Spinal cord (tissue), 10 donors: ENCODE measurements around the gene RAB29. TPM values are rescaled to one million over a fixed set of nuclear protein-coding genes. Genes with fewer than 3 reads are reported as not detected.
"Not testable (repeated sequence)": the region's sequence is repeated elsewhere in the genome, so short reads cannot be mapped to it uniquely, and the experiment has no call there.

Experiments used
- DNase-seq, 6 donors: peaks; one replicate each; pipeline versions ENCODE4 v3.0.0 to v3.0.0-alpha.2; 2013 to 2015; ENCODE audit warnings: low spot score in 6 of 6, low read depth in 4 of 6
- H3K27ac ChIP-seq: one replicate; pipeline ENCODE4 v1.5.1; 2013; ENCODE audit warnings: low read depth, low read length, control low read depth
- H3K27me3 ChIP-seq: one replicate; pipeline ENCODE4 v1.6.1; 2013; ENCODE audit warnings: low read length; ENCODE audit not compliant: control insufficient read depth, insufficient read depth
- H3K36me3 ChIP-seq: one replicate; pipeline ENCODE4 v1.6.1; 2013; ENCODE audit warnings: low read length; ENCODE audit not compliant: control insufficient read depth, insufficient read depth
- H3K4me1 ChIP-seq: one replicate; pipeline ENCODE4 v1.6.1; 2013; ENCODE audit warnings: low read length; ENCODE audit not compliant: control insufficient read depth, insufficient read depth
- H3K4me3 ChIP-seq: one replicate; pipeline ENCODE4 v1.5.1; 2013; ENCODE audit warnings: low read depth, low read length, control low read depth
- H3K9me3 ChIP-seq: one replicate; pipeline ENCODE4 v1.6.1; 2013; ENCODE audit warnings: low read length; ENCODE audit not compliant: control insufficient read depth, insufficient read depth
- WGBS: methylation state at CpG from one replicate; pipeline ENCODE4 v1.1.5; 2013; ENCODE audit warnings: missing lambda C conversion rate; ENCODE audit not compliant: insufficient coverage; 5-methylcytosine and 5-hydroxymethylcytosine counted together
- polyA plus RNA-seq, 2 donors: library from polyadenylated mRNA; unstranded; fragments of 120-200 nt; gene quantifications; one replicate each; pipeline ENCODE4 v1.2.1, GENCODE V29; 2013; ENCODE audit not compliant: insufficient read length in 2 of 2
- total RNA-seq, 2 donors: library from RNA; depleted of rRNA in 1 of 2; stranded (reverse); fragments of 120-200 nt in 1 of 2; fragments of >200 nt in 1 of 2; gene quantifications; one replicate each; pipeline versions ENCODE4 v1.2.3 to v1.2.4, GENCODE V29; 2013 to 2014
- donor health status: healthy.

RAB29 gene
- total and polyA plus RNA-seq, 4 donors, result 9.3 to 19.8 (median 12.3) TPM

- whole genome bisulfite sequencing, result no CpG with 5 or more reads among the region's 5 CpGs
- H3K9me3 ChIP-seq, result no peaks in the 10 kb centered on the region
- no peaks in the 10 kb centered on the region for H3K27me3 ChIP-seq
- no peaks in the 10 kb centered on the region for H3K4me1 ChIP-seq
- DNase-seq, result no peak
- peaks cover 17% of the 10 kb centered on the region for H3K36me3 ChIP-seq
- no peak overlapping the region for H3K27ac ChIP-seq
- H3K4me3 ChIP-seq, result no peak overlapping the region
Measured at GRCh38 chr1:205739348-205740160, 35.7 kb downstream of the RAB29 start.

GRCh38 chr1:205735218-205735617, 40.1 kb downstream of the RAB29 start:
- no peaks in the 10 kb centered on the region for H3K27me3 ChIP-seq
- WGBS, result no CpG with 5 or more reads among the region's 1 CpG
- no peak overlapping the region for H3K27ac ChIP-seq
- H3K9me3 ChIP-seq, result no peaks in the 10 kb centered on the region
- peaks cover 14% of the 10 kb centered on the region for H3K36me3 ChIP-seq
- DNase-seq, result no peak
- H3K4me1 ChIP-seq, result no peaks in the 10 kb centered on the region
- no peak overlapping the region for H3K4me3 ChIP-seq

GRCh38 chr1:205733438-205734175, 41.7 kb downstream of the RAB29 start:
- no peaks in the 10 kb centered on the region for H3K27me3 ChIP-seq
- H3K9me3 ChIP-seq, result no peaks in the 10 kb centered on the region
- WGBS, result 95% methylated on average over 1 of the region's 2 CpGs
- DNase-seq, result no peak
- peaks cover 13% of the 10 kb centered on the region for H3K36me3 ChIP-seq
- no peak overlapping the region for H3K4me3 ChIP-seq
- no peaks in the 10 kb centered on the region for H3K4me1 ChIP-seq
- H3K27ac ChIP-seq, result no peak overlapping the region

GRCh38 chr1:205729945-205730610, 45.2 kb downstream of the RAB29 start:
- DNase-seq, result no peak
- Histone ChIP-seq H3K27ac (no peak overlapping the region), H3K4me3 (no peak overlapping the region), H3K27me3 (no peaks in the 10 kb centered on the region), H3K36me3 (peaks cover 18% of the 10 kb centered on the region), H3K4me1 (no peaks in the 10 kb centered on the region), H3K9me3 (no peaks in the 10 kb centered on the region)
- whole genome bisulfite sequencing, result 97% methylated on average over 6 of the region's 9 CpGs

- WGBS, result 93% methylated on average over 2 of the region's 4 CpGs
- no peak overlapping the region for H3K27ac ChIP-seq
- no peaks in the 10 kb centered on the region for H3K4me1 ChIP-seq
- H3K36me3 ChIP-seq, result peaks cover 28% of the 10 kb centered on the region
- H3K4me3 ChIP-seq, result no peak overlapping the region
- H3K9me3 ChIP-seq, result no peaks in the 10 kb centered on the region
- DNase-seq, result no peak
- no peaks in the 10 kb centered on the region for H3K27me3 ChIP-seq
Measured at GRCh38 chr1:205726619-205727125, 48.6 kb downstream of the RAB29 start.

- WGBS, result no CpG with 5 or more reads among the region's 1 CpG
Measured at GRCh38 chr1:205725514-205725913, 49.8 kb downstream of the RAB29 start.

GRCh38 chr1:205720740-205721139, 54.5 kb downstream of the RAB29 start:
- DNase-seq, H3K9me3 ChIP-seq, H3K27me3 ChIP-seq, H3K4me3 ChIP-seq, H3K4me1 ChIP-seq, H3K27ac ChIP-seq: not testable (repeated sequence)
- peaks cover 18% of the 10 kb centered on the region for H3K36me3 ChIP-seq
- no CpG with 5 or more reads among the region's 2 CpGs for WGBS

More at GRCh38 chr1:205725514-205725913, 49.8 kb downstream of the RAB29 start:
- Histone ChIP-seq H3K9me3 (no peaks in the 10 kb centered on the region), H3K27me3 (no peaks in the 10 kb centered on the region), H3K4me3 (no peak overlapping the region), H3K4me1 (no peaks in the 10 kb centered on the region), H3K27ac (no peak overlapping the region), H3K36me3 (peaks cover 34% of the 10 kb centered on the region)
- DNase-seq, result no peak

GRCh38 chr1:205719762-205720161, 55.5 kb downstream of the RAB29 start:
- DNase-seq, result no peak
- Histone ChIP-seq H3K27ac (no peak overlapping the region), H3K4me1 (no peaks in the 10 kb centered on the region), H3K36me3 (peaks cover 16% of the 10 kb centered on the region), H3K9me3 (no peaks in the 10 kb centered on the region), H3K4me3 (no peak overlapping the region), H3K27me3 (no peaks in the 10 kb centered on the region)

GRCh38 chr1:205719015-205719414, 56.3 kb downstream of the RAB29 start:
- H3K4me3 ChIP-seq, result no peak overlapping the region
- H3K36me3 ChIP-seq, result peaks cover 13% of the 10 kb centered on the region
- no peak overlapping the region for H3K27ac ChIP-seq
- no peaks in the 10 kb centered on the region for H3K4me1 ChIP-seq
- H3K9me3 ChIP-seq, result no peaks in the 10 kb centered on the region
- 69% methylated on average over 3 of the region's 3 CpGs for WGBS
- H3K27me3 ChIP-seq, result no peaks in the 10 kb centered on the region
- DNase-seq, result no peak
